ENCODE measurements around the gene MPZ. TPM values are rescaled to one million over a fixed set of nuclear protein-coding genes. Genes with fewer than 3 reads are reported as not detected.
A peak's percentile ranks its signal among the peaks of the same experiment; 100 is the strongest.

The MPZ gene
- total RNA-seq, 1 experiment from 2014 or later = 4.0 TPM

- Histone ChIP-seq H3K9ac (ENCODE audit: low read length) (no peak overlapping the region), H2AFZ (ENCODE audit: low read length) (no peak overlapping the region), H3K27me3 (ENCODE audit: low read length) (no peaks in the 10 kb centered on the region), H3K4me1 (ENCODE audit: low read length) (peaks cover 6% of the 10 kb centered on the region), H3K79me2 (ENCODE audit: low read length) (no peaks in the 10 kb centered on the region), H3K9me2 (replicated peaks; ENCODE audit: insufficient read depth, low read length) (no peaks in the 10 kb centered on the region), H3K9me3 (ENCODE audit: low read length) (no peaks in the 10 kb centered on the region), H3K27ac (ENCODE audit: low read length) (no peak overlapping the region), H4K20me1 (ENCODE audit: insufficient read depth, low read depth, low read length) (no peaks in the 10 kb centered on the region), H3K4me3 (ENCODE audit: low read length) (no peak overlapping the region), H3K36me3 (ENCODE audit: insufficient read depth, low read length) (no peaks in the 10 kb centered on the region), H3K4me2 (ENCODE audit: low read depth, low read length, poor library complexity, severe bottlenecking) (no peak overlapping the region)
- no peak for DNase-seq
Observed at GRCh38 chr1:161266836-161267235, 42.9 kb downstream of the MPZ start.

GRCh38 chr1:161266202-161266601 is 43.6 kb downstream of the MPZ start:
- H3K79me2 ChIP-seq (ENCODE audit: low read length) = no peaks in the 10 kb centered on the region
- no peaks in the 10 kb centered on the region for H3K27me3 ChIP-seq (ENCODE audit: low read length)
- no peak overlapping the region for H3K4me2 ChIP-seq (ENCODE audit: low read depth, low read length, poor library complexity, severe bottlenecking)
- H3K27ac ChIP-seq (ENCODE audit: low read length) = no peak overlapping the region
- H3K4me3 ChIP-seq (ENCODE audit: low read length) = no peak overlapping the region
- DNase-seq = no peak
- no peaks in the 10 kb centered on the region for H3K9me2 ChIP-seq (replicated peaks; ENCODE audit: insufficient read depth, low read length)
- H4K20me1 ChIP-seq (ENCODE audit: insufficient read depth, low read depth, low read length) = no peaks in the 10 kb centered on the region
- no peak overlapping the region for H3K9ac ChIP-seq (ENCODE audit: low read length)
- no peaks in the 10 kb centered on the region for H3K36me3 ChIP-seq (ENCODE audit: insufficient read depth, low read length)
- no peaks in the 10 kb centered on the region for H3K9me3 ChIP-seq (ENCODE audit: low read length)
- H3K4me1 ChIP-seq (ENCODE audit: low read length) = peaks cover 13% of the 10 kb centered on the region
- no peak overlapping the region for H2AFZ ChIP-seq (ENCODE audit: low read length)

GRCh38 chr1:161265305-161265704 is 44.5 kb downstream of the MPZ start:
- Histone ChIP-seq H4K20me1 (ENCODE audit: insufficient read depth, low read depth, low read length) (no peaks in the 10 kb centered on the region), H2AFZ (ENCODE audit: low read length) (no peak overlapping the region), H3K4me1 (ENCODE audit: low read length) (peaks cover 22% of the 10 kb centered on the region), H3K36me3 (ENCODE audit: insufficient read depth, low read length) (no peaks in the 10 kb centered on the region), H3K27ac (ENCODE audit: low read length) (no peak overlapping the region), H3K9me2 (replicated peaks; ENCODE audit: insufficient read depth, low read length) (no peaks in the 10 kb centered on the region), H3K27me3 (ENCODE audit: low read length) (no peaks in the 10 kb centered on the region), H3K9me3 (ENCODE audit: low read length) (no peaks in the 10 kb centered on the region), H3K9ac (ENCODE audit: low read length) (no peak overlapping the region), H3K79me2 (ENCODE audit: low read length) (no peaks in the 10 kb centered on the region), H3K4me2 (ENCODE audit: low read depth, low read length, poor library complexity, severe bottlenecking) (no peak overlapping the region), H3K4me3 (ENCODE audit: low read length) (no peak overlapping the region)
- DNase-seq = no peak

GRCh38 chr1:161261261-161262235 is 48.2 kb downstream of the MPZ start:
- Histone ChIP-seq H3K79me2 (ENCODE audit: low read length) (no peaks in the 10 kb centered on the region), H3K4me3 (ENCODE audit: low read length) (peak overlapping the region; percentile 52; the same call in 1 of the 2 replicates), H2AFZ (ENCODE audit: low read length) (0 out of 2 replicates have a peak overlapping the region, but pooled peaks have one; percentile 12), H4K20me1 (ENCODE audit: insufficient read depth, low read depth, low read length) (no peaks in the 10 kb centered on the region), H3K9ac (ENCODE audit: low read length) (0 out of 2 replicates have a peak overlapping the region, but pooled peaks have one; percentile 23), H3K27me3 (ENCODE audit: low read length) (no peaks in the 10 kb centered on the region), H3K9me3 (ENCODE audit: low read length) (no peaks in the 10 kb centered on the region; the same call in 1 of the 2 replicates), H3K4me1 (ENCODE audit: low read length) (peaks cover 26% of the 10 kb centered on the region), H3K27ac (ENCODE audit: low read length) (no peak overlapping the region), H3K9me2 (replicated peaks; ENCODE audit: insufficient read depth, low read length) (no peaks in the 10 kb centered on the region), H3K36me3 (ENCODE audit: insufficient read depth, low read length) (no peaks in the 10 kb centered on the region), H3K4me2 (ENCODE audit: low read depth, low read length, poor library complexity, severe bottlenecking) (peak overlapping the region; percentile 60)
- DNase-seq = peak; percentile 66

- Histone ChIP-seq H3K4me3 (ENCODE audit: low read length) (peak overlapping the region; percentile 52), H3K27me3 (ENCODE audit: low read length) (no peaks in the 10 kb centered on the region)
Observed at GRCh38 chr1:161260376-161261260, 49.1 kb downstream of the MPZ start.

GRCh38 chr1:161259765-161260164 is 50.0 kb downstream of the MPZ start:
- DNase-seq = no peak
- no peak overlapping the region; the same call in 1 of the 2 replicates for H3K9ac ChIP-seq (ENCODE audit: low read length)
- H3K36me3 ChIP-seq (ENCODE audit: insufficient read depth, low read length) = no peaks in the 10 kb centered on the region

More at GRCh38 chr1:161260376-161261260, 49.1 kb downstream of the MPZ start:
- peaks cover 26% of the 10 kb centered on the region for H3K4me1 ChIP-seq (ENCODE audit: low read length)
- no peaks in the 10 kb centered on the region for H3K36me3 ChIP-seq (ENCODE audit: insufficient read depth, low read length)
- no peaks in the 10 kb centered on the region for H4K20me1 ChIP-seq (ENCODE audit: insufficient read depth, low read depth, low read length)
- H3K9ac ChIP-seq (ENCODE audit: low read length) = peak overlapping the region; percentile 23
- H2AFZ ChIP-seq (ENCODE audit: low read length) = peak overlapping the region; percentile 12; the same call in 1 of the 2 replicates
- H3K9me3 ChIP-seq (ENCODE audit: low read length) = no peaks in the 10 kb centered on the region; the same call in 1 of the 2 replicates
- no peak overlapping the region for H3K27ac ChIP-seq (ENCODE audit: low read length)
- no peaks in the 10 kb centered on the region for H3K79me2 ChIP-seq (ENCODE audit: low read length)
- H3K9me2 ChIP-seq (replicated peaks; ENCODE audit: insufficient read depth, low read length) = no peaks in the 10 kb centered on the region
- peak; percentile 66 for DNase-seq
- peak overlapping the region; percentile 60 for H3K4me2 ChIP-seq (ENCODE audit: low read depth, low read length, poor library complexity, severe bottlenecking)

GRCh38 chr1:161259345-161259702 is 50.4 kb downstream of the MPZ start:
- no peak overlapping the region for H3K4me3 ChIP-seq (ENCODE audit: low read length)
- H3K9me2 ChIP-seq (replicated peaks; ENCODE audit: insufficient read depth, low read length) = no peaks in the 10 kb centered on the region
- no peak overlapping the region for H3K4me2 ChIP-seq (ENCODE audit: low read depth, low read length, poor library complexity, severe bottlenecking)
- no peaks in the 10 kb centered on the region for H3K79me2 ChIP-seq (ENCODE audit: low read length)
- no peaks in the 10 kb centered on the region; the same call in 1 of the 2 replicates for H3K9me3 ChIP-seq (ENCODE audit: low read length)
- no peak overlapping the region for H2AFZ ChIP-seq (ENCODE audit: low read length)
- DNase-seq = no peak
- no peak overlapping the region for H3K9ac ChIP-seq (ENCODE audit: low read length)
- no peaks in the 10 kb centered on the region for H3K27me3 ChIP-seq (ENCODE audit: low read length)
- H3K27ac ChIP-seq (ENCODE audit: low read length) = no peak overlapping the region
- H4K20me1 ChIP-seq (ENCODE audit: insufficient read depth, low read depth, low read length) = no peaks in the 10 kb centered on the region
- peaks cover 26% of the 10 kb centered on the region for H3K4me1 ChIP-seq (ENCODE audit: low read length)
- no peaks in the 10 kb centered on the region for H3K36me3 ChIP-seq (ENCODE audit: insufficient read depth, low read length)

More at GRCh38 chr1:161259765-161260164, 50.0 kb downstream of the MPZ start:
- Histone ChIP-seq H3K9me3 (ENCODE audit: low read length) (no peaks in the 10 kb centered on the region; the same call in 1 of the 2 replicates), H3K9me2 (replicated peaks; ENCODE audit: insufficient read depth, low read length) (no peaks in the 10 kb centered on the region), H4K20me1 (ENCODE audit: insufficient read depth, low read depth, low read length) (no peaks in the 10 kb centered on the region), H3K27me3 (ENCODE audit: low read length) (no peaks in the 10 kb centered on the region), H2AFZ (ENCODE audit: low read length) (no peak overlapping the region), H3K4me1 (ENCODE audit: low read length) (peaks cover 26% of the 10 kb centered on the region), H3K27ac (ENCODE audit: low read length) (no peak overlapping the region), H3K4me2 (ENCODE audit: low read depth, low read length, poor library complexity, severe bottlenecking) (peak overlapping the region; percentile 60), H3K79me2 (ENCODE audit: low read length) (no peaks in the 10 kb centered on the region), H3K4me3 (ENCODE audit: low read length) (no peak overlapping the region)
